Astrocyte (in vitro differentiated cells and primary cell): ENCODE results near the gene COG5. TPM values are rescaled to one million over a fixed set of nuclear protein-coding genes. Genes with fewer than 3 reads are reported as not detected.
A peak's percentile ranks its signal among the peaks of the same experiment; 100 is the strongest.

Source experiments
- DNase-seq: peaks from one replicate; pipeline ENCODE4 v3.0.0-alpha.2; 2010; ENCODE audit warnings: low read depth
- FAIRE-seq: peaks from 2 replicates; lab custom pipeline; 2011; peaks lifted over from hg19 to GRCh38; lab: Jason Lieb, UNC
- H2AFZ ChIP-seq: 2 replicates; pipeline ENCODE4 v1.6.0; 2012; ENCODE audit warnings: low read depth, low read length, inconsistent platforms
- H3K27ac ChIP-seq: 2 replicates; pipeline ENCODE4 v1.5.1; 2011; ENCODE audit warnings: low read depth, low read length, inconsistent platforms
- H3K27me3 ChIP-seq: 2 replicates; pipeline ENCODE4 v1.6.0; 2011; ENCODE audit warnings: low read length, inconsistent platforms; ENCODE audit not compliant: insufficient read depth
- H3K36me3 ChIP-seq: 2 replicates; pipeline ENCODE4 v1.5.1; 2011; ENCODE audit warnings: low read length, inconsistent platforms; ENCODE audit not compliant: insufficient read depth
- H3K4me1 ChIP-seq: 2 replicates; pipeline ENCODE4 v1.5.1; 2011; ENCODE audit warnings: low read length, inconsistent platforms; ENCODE audit not compliant: insufficient read depth
- H3K4me2 ChIP-seq: 2 replicates; pipeline ENCODE4 v1.6.0; 2012; ENCODE audit warnings: low read length, inconsistent platforms
- H3K4me3 ChIP-seq: 2 replicates; pipeline ENCODE4 v1.5.1; 2011; ENCODE audit warnings: low read depth, mild to moderate bottlenecking, low read length, inconsistent platforms; ENCODE audit not compliant: insufficient read depth
- H3K79me2 ChIP-seq: 2 replicates; pipeline ENCODE4 v1.6.0; 2012; ENCODE audit warnings: mild to moderate bottlenecking, low read length, inconsistent platforms; ENCODE audit not compliant: insufficient read depth
- H3K9ac ChIP-seq: 2 replicates; pipeline ENCODE4 v1.6.0; 2012; ENCODE audit warnings: mild to moderate bottlenecking, low read length, inconsistent platforms
- H3K9me3 ChIP-seq: 2 replicates; pipeline ENCODE4 v1.5.1; 2012; ENCODE audit warnings: low read depth, mild to moderate bottlenecking, low read length, inconsistent platforms; ENCODE audit not compliant: insufficient read depth
- H4K20me1 ChIP-seq: 2 replicates; pipeline ENCODE4 v1.6.0; 2012; ENCODE audit warnings: low read length, inconsistent platforms; ENCODE audit not compliant: insufficient read depth
- H3K27ac Mint-ChIP-seq: one replicate; pipeline ENCODE4 v1.8.0; 2021; ENCODE audit warnings: mild to moderate bottlenecking, mixed read lengths; ENCODE audit not compliant: unreplicated experiment
- H3K27me3 Mint-ChIP-seq: one replicate; pipeline ENCODE4 v1.8.0; 2021; ENCODE audit warnings: low read depth, mixed read lengths; ENCODE audit not compliant: unreplicated experiment
- H3K36me3 Mint-ChIP-seq: one replicate; pipeline ENCODE4 v1.8.0; 2021; ENCODE audit warnings: low read depth, mixed read lengths; ENCODE audit not compliant: unreplicated experiment
- H3K4me1 Mint-ChIP-seq: one replicate; pipeline ENCODE4 v1.8.0; 2021; ENCODE audit warnings: low read depth, mixed read lengths; ENCODE audit not compliant: unreplicated experiment
- H3K4me3 Mint-ChIP-seq: one replicate; pipeline ENCODE4 v1.8.0; 2021; ENCODE audit warnings: mild to moderate bottlenecking, moderate library complexity, mixed read lengths; ENCODE audit not compliant: unreplicated experiment
- H3K9me3 Mint-ChIP-seq: one replicate; pipeline ENCODE4 v1.8.0; 2021; ENCODE audit warnings: mild to moderate bottlenecking, mixed read lengths; ENCODE audit not compliant: unreplicated experiment
- EZH2 ChIP-seq: IDR thresholded peaks from 2 replicates; pipeline ENCODE4 v1.6.1; 2012; ENCODE audit warnings: mild to moderate bottlenecking, low read length, inconsistent platforms; ENCODE audit not compliant: insufficient read depth
- total RNA-seq: library from RNA; stranded (reverse); gene quantifications from 2 replicates; pipeline ENCODE4 v1.2.1, GENCODE V29; 2021
- TF ChIP-seq, protein P1 (sequence below): IDR thresholded peaks from 2 replicates; pipeline ENCODE4 v1.5.1; 2011; ENCODE audit warnings: low read depth, mild to moderate bottlenecking, inconsistent platforms, low read length, moderate library complexity; ENCODE audit not compliant: insufficient read depth

COG5 gene
- total RNA-seq, 1 donor from 2014 or later: 57.1 TPM

DNA sequence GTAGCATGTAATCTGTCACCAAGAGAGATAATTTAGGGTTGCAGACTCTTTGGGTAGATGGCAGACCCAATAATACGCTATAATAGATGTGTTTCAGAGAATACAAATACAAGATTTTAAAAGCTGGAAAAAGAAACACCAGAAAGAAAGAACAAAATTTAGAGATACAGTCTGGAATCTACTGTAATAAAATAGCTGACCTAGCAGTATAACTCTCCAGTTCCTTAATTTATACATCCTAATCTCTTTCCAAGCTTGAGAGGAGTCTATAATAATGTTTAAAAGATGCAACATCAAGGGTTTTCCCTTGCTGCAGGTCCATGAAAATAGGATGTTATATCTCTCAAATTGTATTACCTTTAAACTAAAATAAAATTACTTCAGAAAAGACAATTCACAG lies 121.0 kb downstream of the COG5 start:
- peaks cover 12% of the 10 kb centered on the region for H3K4me1 Mint-ChIP-seq
- Histone ChIP-seq H3K9me3 (no peaks in the 10 kb centered on the region), H2AFZ (no peak overlapping the region), H3K4me3 (no peak overlapping the region), H3K36me3 (no peaks in the 10 kb centered on the region), H3K4me1 (no peaks in the 10 kb centered on the region), H4K20me1 (no peaks in the 10 kb centered on the region), H3K27ac (no peak overlapping the region), H3K9ac (no peak overlapping the region), H3K27me3 (no peaks in the 10 kb centered on the region), H3K4me2 (no peak overlapping the region), H3K79me2 (no peaks in the 10 kb centered on the region)
- H3K4me3 Mint-ChIP-seq: no peak overlapping the region
- peaks cover 2% of the 10 kb centered on the region for H3K9me3 Mint-ChIP-seq
- FAIRE-seq (no peak), DNase-seq (no peak)
- TF ChIP-seq EZH2: no peak
- TF ChIP-seq, protein P1, sequence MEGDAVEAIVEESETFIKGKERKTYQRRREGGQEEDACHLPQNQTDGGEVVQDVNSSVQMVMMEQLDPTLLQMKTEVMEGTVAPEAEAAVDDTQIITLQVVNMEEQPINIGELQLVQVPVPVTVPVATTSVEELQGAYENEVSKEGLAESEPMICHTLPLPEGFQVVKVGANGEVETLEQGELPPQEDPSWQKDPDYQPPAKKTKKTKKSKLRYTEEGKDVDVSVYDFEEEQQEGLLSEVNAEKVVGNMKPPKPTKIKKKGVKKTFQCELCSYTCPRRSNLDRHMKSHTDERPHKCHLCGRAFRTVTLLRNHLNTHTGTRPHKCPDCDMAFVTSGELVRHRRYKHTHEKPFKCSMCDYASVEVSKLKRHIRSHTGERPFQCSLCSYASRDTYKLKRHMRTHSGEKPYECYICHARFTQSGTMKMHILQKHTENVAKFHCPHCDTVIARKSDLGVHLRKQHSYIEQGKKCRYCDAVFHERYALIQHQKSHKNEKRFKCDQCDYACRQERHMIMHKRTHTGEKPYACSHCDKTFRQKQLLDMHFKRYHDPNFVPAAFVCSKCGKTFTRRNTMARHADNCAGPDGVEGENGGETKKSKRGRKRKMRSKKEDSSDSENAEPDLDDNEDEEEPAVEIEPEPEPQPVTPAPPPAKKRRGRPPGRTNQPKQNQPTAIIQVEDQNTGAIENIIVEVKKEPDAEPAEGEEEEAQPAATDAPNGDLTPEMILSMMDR: no peak
- no peaks in the 10 kb centered on the region for H3K27me3 Mint-ChIP-seq
- H3K27ac Mint-ChIP-seq: no peak overlapping the region
- H3K36me3 Mint-ChIP-seq: peaks cover 10% of the 10 kb centered on the region

GRCh38 chr7:107441581-107442422 lies 121.9 kb downstream of the COG5 start:
- DNase-seq (peak; percentile 30), FAIRE-seq (peak; percentile 63)
- Histone ChIP-seq H3K27me3 (no peaks in the 10 kb centered on the region), H3K79me2 (no peaks in the 10 kb centered on the region), H2AFZ (no peak overlapping the region), H3K9me3 (no peaks in the 10 kb centered on the region), H4K20me1 (no peaks in the 10 kb centered on the region), H3K9ac (no peak overlapping the region), H3K27ac (no peak overlapping the region), H3K4me2 (no peak overlapping the region), H3K4me3 (no peak overlapping the region), H3K4me1 (no peaks in the 10 kb centered on the region), H3K36me3 (no peaks in the 10 kb centered on the region)
- H3K4me1 Mint-ChIP-seq: peaks cover 7% of the 10 kb centered on the region
- H3K27ac Mint-ChIP-seq: no peak overlapping the region
- TF ChIP-seq EZH2: no peak
- TF ChIP-seq, protein P1: no peak
- H3K36me3 Mint-ChIP-seq: peaks cover 10% of the 10 kb centered on the region
- H3K9me3 Mint-ChIP-seq: peaks cover 2% of the 10 kb centered on the region
- no peak overlapping the region for H3K4me3 Mint-ChIP-seq
- H3K27me3 Mint-ChIP-seq: no peaks in the 10 kb centered on the region

- Histone ChIP-seq H3K9me3 (no peaks in the 10 kb centered on the region), H3K27me3 (no peaks in the 10 kb centered on the region), H3K27ac (no peak overlapping the region), H3K4me1 (no peaks in the 10 kb centered on the region), H2AFZ (no peak overlapping the region), H3K79me2 (no peaks in the 10 kb centered on the region), H3K36me3 (no peaks in the 10 kb centered on the region), H4K20me1 (peaks cover 7% of the 10 kb centered on the region), H3K4me3 (no peak overlapping the region), H3K9ac (no peak overlapping the region), H3K4me2 (no peak overlapping the region)
- TF ChIP-seq EZH2: no peak
- TF ChIP-seq, protein P1: no peak
- H3K36me3 Mint-ChIP-seq: peaks cover 6% of the 10 kb centered on the region
- no peaks in the 10 kb centered on the region for H3K4me1 Mint-ChIP-seq
- H3K27me3 Mint-ChIP-seq: no peaks in the 10 kb centered on the region
- FAIRE-seq (no peak), DNase-seq (no peak)
- H3K9me3 Mint-ChIP-seq: peaks cover 2% of the 10 kb centered on the region
- no peak overlapping the region for H3K4me3 Mint-ChIP-seq
- H3K27ac Mint-ChIP-seq: no peak overlapping the region
Observed at GRCh38 chr7:107439025-107439424, 124.7 kb downstream of the COG5 start.
